HK-2 (cell line): ENCODE measurements around the gene NPAS2.

Source experiments
- DNase-seq: peaks from one replicate; pipeline ENCODE4 v3.0.0-alpha.2; 2018; ENCODE audit not compliant: unreplicated experiment

Gene NPAS2

GRCh38 chr2:100793982-100794381, 26.0 kb upstream of the NPAS2 start:
- no peak for DNase-seq

DNA sequence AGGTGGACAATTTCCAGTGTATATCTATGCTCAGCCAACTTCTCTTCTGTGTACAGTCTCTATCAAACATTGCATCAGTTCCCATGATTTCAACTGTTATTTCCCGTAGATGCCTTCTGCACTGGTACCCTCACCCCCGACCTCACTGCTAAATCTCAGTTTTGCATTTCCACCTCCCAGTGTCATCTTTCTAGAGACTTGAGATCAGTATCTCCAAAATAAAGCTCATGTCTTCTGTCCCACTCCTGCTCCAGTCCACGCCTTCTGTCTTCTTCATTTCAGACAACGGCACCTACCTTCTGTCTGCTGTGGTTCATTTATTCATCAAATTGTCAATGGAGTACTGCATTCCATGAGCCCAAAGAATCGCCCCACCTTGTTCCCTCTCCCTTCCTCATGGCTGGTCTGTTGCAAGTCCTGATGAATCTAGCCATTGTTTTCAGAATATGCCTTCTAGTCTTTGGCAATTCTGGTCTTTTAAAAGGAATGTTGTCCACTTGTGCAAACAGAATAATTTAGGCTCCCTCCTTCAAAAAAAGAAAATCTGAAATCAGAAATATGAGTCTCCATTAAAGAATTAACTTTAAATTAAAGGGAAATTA, 23.3 kb upstream of the NPAS2 start:
- DNase-seq: no peak

DNA sequence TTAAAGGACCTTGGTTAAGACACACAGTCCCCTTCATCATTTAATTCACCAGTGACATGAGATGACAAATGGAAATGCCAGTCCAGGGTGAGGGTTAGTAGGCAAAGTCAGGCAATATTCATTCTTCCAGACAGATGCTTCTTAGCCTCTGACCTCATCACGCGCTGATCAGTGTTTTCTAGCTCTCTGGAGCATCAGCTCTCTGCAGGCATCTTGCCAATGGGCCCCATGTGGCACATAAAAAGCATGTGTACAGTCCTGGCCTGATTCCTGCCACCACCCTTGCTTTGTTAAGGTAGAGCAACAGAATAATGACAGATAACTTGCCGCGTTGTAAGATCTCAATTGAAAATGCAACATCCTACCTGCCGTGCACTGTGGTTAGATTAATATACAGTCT, 20.3 kb upstream of the NPAS2 start:
- DNase-seq: no peak

- no peak for DNase-seq
Observed at GRCh38 chr2:100800915-100801314, 19.0 kb upstream of the NPAS2 start.

GRCh38 chr2:100801402-100801801, 18.5 kb upstream of the NPAS2 start:
- no peak for DNase-seq

- DNase-seq: no peak
Observed at GRCh38 chr2:100802066-100802465, 17.9 kb upstream of the NPAS2 start.

GRCh38 chr2:100803334-100803733, 16.6 kb upstream of the NPAS2 start:
- no peak for DNase-seq

GRCh38 chr2:100806550-100806949, 13.4 kb upstream of the NPAS2 start:
- DNase-seq: no peak

DNA sequence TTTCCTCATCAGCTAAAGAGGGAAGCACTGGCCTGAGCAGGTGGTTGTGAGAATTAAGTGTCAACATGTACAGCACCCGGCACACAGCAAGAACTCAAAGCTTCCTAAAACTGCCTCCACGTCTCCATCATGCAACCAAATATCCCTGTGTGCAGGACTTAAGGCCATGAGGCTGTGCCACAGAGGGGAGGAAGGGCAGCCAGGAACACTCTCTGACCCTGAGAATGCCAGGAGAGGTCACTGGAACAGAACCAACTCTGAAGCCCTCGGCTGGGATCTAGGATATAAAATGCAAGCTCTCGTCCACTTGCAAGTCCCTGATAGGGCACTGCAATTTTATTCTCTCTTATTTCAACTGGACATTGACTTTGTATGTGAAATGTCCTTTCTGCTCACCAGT, 12.2 kb upstream of the NPAS2 start:
- no peak for DNase-seq

DNA sequence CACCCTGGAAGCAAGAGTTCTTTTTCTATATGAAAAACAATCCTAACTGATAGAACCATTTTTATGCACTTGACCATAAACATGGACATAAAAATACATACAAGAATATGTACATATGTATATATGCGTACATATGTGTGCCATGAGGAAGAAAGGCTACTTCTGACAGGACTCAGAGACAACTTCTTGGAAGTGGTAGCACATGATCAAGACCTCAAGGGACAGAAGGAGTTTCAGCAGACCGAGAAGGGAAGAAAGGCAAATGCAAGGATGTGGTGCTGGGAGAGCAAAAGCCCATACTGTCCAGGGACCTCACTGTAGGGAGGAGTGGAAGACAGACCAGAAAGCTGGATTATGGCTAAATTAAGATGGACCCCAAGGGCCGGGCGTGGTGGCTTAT, 11.4 kb upstream of the NPAS2 start:
- no peak for DNase-seq

DNA sequence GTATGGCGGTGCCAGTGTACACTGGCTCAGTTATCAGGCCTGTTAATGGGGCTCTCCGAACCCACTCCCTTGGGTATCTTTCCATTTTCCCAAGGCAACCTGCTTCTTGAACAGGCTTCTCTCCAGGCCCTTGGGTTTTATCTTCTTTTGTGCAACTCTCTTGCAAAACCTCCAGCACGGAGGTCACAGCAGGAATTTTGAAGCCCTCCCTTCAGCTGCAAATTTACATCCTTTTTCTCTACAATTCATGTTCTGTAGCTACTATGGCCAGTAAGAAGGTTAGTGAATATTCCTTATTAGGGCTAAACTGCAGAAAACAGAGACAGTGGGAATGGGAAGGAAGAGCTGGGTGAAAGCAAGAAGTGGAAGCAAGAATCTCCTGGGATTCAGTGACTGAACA, 10.4 kb upstream of the NPAS2 start:
- no peak for DNase-seq

- no peak for DNase-seq
Observed at GRCh38 chr2:100810603-100811145, 9.3 kb upstream of the NPAS2 start.

- no peak for DNase-seq
Observed at GRCh38 chr2:100812116-100812515, 7.8 kb upstream of the NPAS2 start.

- no peak for DNase-seq
Observed at GRCh38 chr2:100812573-100812972, 7.4 kb upstream of the NPAS2 start.

DNA sequence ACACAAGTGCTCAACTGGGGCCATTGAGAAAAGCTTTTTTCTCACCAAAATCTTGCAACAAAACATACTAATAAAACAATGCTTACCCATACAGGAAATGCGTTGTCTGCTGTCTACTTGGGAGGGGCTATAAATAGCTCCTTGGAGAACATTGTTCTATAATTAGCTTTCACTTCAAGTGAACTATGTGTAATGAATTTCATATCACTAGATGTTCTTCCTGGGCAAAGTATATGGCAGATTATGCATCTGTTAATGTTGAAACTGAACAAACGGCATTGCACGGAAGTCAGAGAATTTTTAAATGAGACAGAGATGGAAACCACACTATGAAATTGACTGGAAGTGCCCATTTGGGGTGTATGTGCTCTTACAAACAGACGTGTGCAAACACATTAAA, 6.4 kb upstream of the NPAS2 start:
- DNase-seq: no peak

GRCh38 chr2:100814043-100814442, 5.9 kb upstream of the NPAS2 start:
- DNase-seq: no peak

DNA sequence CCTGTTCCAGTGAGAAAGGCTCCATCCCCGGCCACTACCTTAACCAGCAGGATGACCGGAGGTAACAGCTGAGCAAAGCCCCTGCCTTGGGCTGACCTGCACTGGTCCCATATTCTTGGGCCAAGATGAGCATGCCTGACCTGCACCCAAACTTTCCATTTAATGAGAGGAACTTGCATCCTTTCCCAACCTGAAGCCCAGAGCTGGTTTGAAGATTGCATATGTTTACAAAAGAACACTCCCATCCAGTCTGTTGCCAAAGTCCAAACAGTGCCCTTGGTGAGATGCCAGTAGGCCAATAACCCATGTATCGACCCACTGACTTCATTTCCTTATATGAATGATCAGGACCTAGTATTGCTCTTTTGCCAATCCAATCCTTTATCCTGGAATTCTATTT, 5.5 kb upstream of the NPAS2 start:
- DNase-seq: no peak

GRCh38 chr2:100817388-100817985, 2.5 kb upstream of the NPAS2 start:
- DNase-seq: no peak

DNA sequence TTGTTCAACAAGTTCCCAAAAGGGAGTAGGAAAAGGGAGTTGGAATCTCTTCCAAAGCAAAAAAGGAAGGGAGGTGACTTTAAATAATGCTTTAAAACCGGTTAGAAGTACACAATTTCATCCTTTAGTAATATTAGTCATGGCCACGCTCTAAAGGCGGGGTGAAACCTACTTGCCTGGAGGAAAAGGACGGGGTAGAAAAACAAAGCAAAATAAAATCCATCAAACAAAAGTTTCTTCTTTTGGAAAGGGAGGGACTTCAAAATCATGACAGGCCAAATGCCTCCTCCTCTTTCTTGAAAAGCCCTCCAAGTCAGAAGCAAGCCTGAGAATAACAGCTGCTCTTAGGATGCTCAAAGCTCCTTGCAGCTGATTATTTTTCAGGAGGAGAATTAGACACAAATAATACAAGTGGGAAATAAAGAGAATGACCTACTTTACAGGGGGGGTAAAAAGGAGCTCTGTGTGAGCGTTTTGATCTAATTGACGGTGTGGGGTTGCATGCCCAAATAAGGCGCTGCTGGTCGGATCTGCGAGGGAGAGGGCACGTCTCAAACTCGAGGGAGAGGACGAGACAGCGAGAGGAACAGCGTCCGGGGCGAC, 1.8 kb upstream of the NPAS2 start:
- no peak for DNase-seq

DNA sequence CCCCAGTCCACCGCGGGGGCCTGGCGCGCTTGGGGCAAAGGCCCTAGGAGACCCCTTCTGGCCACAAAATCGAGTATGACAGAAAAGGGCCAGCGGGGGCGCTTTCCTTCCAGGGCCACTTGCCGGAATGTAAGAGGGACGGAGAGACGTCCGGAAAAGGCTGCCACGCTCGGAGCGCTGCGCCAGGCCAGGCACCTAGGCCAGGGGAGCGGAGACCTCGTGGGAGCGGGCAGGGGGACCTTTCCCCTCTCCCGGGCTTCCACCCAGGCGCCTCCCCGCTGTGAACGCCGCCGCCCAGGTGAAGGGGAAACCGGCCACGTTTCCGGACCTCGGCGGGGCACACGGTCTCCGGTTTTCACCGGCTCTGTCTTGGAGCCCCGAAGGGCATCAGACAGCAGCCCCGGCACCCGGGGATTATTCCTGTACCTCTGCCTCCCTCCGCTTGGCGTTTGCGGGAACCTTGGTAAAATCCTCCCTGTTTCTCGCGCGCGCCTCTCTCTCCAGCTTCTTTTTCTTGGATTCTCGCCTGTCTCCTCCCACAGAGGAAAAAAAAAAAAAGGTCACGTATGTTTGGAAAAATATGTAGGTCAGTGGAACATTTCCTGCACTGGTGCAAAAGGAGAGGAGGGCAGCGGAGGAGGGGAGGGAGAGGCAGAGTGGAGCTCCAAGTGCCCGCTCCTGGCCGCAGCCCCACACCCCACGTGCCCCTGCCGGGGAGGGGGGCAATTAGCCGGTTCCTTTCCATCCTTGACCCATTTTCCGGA, 1.2 kb upstream of the NPAS2 start:
- peak; percentile 52 for DNase-seq

DNA sequence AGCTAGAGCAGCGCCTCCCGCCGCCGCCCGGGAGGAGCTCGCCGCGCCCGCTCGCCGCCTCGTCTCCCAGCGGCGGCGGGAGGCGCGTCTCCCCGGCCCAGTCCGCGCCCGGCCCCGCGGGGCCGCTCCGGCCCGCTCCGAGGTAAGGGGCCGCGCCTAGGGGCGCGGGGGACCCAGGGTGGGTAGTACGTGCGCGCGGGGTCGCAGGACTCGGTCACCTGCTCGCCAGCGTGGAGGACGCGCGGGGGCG, 259 bp downstream of the NPAS2 start:
- no peak for DNase-seq

DNA sequence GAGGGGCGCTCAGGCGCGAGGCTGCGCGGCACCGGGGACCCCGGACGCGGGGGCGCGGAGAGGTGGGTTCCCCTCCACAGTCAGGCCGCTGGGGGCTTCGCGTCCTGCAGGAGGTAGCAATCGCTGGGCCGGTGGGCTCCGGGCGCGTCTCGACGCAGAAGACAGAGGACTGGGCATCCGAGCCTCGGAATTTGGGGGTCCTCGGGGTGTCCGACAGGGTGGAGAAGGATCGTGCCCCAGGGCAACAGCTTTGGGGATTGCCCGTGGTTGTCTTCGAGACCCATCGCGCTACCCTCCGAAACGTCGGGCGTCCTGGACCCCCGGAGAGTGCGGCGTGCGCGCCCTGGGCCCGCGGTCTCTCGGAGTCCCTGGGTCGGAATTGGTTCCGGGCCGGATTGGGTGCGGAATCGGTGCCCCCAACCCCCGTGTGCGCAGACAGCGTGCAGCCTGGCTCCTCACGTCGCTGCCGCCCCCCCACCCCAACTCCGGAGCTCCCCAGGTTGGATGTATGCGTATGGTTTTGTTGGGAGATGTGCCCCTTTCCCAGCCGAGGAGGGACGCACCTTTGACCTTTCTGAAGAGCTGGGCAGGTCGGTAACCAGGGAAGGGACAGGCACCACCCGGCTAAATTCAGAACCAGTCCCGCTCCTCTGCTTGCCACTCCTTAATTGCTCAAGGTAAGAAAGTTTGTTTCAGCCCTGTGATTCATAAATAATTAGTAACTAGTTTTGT, 750 bp downstream of the NPAS2 start:
- DNase-seq: no peak
